ENCODE results near the gene FBXO10.
"Not testable (repeated sequence)": the region's sequence is repeated elsewhere in the genome, so short reads cannot be mapped to it uniquely, and the experiment has no call there.

The FBXO10 gene

DNA sequence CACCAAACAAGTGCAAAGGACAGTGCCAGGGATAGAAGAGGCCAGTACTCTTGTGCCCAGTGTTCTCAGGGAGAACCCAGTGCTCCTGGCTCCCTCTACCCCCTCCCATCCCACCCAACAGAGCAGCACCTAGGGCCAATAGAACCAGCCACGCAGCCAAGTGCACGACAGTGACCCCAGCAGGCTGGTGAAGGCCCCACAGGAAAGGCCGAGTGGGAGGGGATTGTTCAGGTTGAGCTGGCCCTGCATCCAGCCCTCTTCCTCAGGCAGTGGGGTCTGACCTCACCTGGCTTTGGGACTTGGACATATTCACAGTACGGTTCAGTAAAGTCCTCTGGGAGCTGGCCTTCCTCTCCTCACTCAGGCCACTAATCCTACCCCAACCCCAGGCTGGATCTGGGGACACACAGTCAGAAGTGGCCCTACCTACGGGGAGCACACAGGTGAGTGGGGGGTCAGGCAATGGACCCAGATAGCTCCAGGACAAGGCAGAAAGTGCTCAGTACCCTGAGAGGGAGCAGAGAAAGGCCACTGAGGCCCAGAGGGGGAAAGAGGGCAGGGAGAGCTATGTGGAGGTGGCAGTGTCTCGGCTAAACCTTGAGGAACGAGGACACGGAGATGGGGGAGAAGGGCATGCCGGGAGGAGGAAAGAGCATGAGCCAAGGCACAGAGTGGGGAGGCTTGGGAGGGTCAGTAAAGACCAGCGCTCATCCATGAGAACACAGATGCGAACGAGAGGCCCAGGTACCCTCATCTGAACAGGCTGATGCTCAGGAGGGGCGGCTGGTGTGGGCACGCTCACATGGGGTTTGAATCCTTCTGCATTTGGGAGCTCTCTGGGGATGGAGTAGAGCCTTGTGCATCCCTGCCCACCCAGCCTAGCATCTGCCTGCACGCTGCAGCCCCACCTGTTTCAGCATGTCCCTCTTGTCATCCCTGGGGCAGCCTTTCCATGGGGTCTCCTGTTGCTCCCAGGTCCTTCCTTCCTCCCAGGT is 64.9 kb downstream of the FBXO10 start:
- no peak for DNase-seq (ENCODE audit: low read depth)

DNA sequence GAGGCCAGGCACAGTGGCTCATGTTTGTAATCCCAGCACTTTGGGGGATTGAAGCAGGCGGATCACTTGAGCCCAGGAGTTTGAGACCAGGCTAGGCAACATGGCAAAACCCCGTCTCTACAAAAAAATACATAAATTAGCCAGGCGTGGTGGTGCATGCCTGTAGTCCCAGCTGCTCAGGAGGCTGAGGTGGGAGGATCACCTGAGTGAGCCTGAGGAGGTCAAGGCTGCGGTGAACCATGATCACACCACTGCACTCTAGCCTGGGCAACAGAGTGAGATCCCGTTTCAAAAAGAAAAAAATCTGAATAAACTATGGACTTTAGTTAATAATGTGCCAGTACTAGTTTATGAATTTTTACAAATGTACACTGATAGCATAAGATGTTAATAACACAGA is 66.1 kb downstream of the FBXO10 start:
- DNase-seq (ENCODE audit: low read depth), result not testable (repeated sequence)

DNA sequence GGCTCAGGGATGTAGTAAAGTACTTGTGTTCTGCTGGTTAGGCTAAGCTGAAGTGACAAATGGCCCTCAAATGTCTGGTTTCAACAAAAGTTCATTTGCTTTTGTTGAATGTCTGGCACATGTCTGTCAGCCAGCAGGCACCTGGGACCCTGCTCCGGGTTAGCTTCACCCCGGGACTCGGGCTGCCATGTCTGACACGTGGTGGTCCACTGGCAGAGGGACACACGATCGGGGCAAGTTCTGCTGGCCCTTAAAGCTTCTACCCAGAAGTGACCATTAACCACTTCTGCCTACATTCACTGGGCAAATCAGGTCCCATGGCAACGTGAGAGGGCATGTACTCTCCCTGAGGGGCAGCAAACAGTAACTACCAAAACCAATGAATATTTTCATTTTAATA is 66.6 kb downstream of the FBXO10 start:
- no peak for DNase-seq (ENCODE audit: low read depth)

DNA sequence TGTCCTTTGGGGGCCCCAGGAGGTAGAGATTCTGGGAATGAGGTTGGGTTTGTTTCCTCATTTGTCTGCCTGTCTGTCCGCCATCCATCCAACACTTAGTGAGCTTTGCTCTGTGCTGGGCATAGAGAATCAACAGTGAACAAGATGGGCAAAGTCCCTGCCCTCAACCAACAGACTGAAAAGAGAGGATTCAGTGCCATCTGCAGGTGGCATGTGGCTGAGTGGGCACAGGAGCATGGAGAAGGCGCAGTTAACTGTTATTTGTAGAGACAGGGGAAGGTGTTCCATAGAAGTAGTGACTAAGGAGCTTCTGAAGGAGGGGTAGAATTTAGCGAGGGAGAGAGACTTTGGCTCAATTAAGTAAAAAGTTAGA is 67.4 kb downstream of the FBXO10 start:
- DNase-seq (ENCODE audit: low read depth), result no peak

DNA sequence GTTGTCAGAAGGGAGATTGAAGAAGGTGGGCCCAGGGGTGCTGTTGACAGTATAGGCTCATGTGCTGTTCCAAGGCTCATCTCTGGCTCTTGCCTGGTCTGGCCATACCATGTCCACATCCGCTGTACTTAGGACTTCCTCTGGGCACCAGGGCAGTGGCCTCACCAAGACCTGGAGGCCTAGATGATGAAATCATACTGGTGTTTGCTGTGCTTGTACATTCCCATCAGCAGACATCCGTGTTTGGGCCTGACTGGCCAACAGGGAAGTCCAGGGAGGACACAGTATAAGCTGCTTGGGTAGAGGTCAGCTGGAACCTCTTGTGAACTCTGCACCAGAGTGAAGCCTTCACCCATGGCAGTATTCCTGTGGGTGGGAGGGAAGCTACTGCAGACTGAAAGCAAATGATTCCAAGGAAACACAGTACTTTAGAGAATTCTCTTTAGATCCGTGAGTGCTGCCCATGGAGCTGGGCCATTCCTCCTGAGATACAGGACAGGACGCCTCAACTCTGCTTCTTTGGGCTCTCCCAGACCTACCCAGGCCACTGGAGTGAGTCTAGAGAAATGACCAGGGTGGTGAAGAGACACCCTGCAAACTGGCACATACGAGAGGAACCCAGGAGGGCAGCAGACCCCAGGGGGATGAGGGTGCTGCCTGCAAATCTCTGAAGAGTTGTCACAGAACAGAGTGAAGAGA is 67.9 kb downstream of the FBXO10 start:
- DNase-seq (ENCODE audit: low read depth), result no peak

DNA sequence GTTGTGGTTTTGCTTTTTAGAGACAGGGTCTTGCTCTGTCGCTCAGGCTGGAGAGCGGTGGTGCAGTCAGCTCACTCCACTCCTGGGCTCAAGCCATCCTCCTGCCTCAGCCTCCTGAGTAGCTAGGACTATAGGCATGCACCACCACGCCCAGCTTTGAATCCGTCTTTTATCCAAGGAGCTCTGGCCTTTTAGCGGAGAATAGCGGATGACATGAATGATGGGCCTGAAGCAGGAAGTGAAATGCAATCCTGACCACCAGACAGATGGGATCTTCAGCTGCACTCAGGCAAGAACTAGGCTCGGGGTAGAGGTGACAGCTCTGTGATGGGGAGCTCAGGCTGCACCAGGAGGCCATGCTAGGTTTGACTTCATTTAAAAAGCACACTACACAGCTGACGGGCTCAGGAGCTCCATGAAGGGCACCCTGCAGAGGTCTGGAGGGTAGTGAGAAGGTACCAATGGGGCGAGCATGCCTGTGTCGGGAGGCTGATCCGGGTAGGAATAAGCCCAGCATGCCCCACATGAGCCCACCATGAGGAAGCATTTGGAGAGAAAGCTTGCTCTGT is 68.5 kb downstream of the FBXO10 start:
- DNase-seq (ENCODE audit: low read depth), result no peak

DNA sequence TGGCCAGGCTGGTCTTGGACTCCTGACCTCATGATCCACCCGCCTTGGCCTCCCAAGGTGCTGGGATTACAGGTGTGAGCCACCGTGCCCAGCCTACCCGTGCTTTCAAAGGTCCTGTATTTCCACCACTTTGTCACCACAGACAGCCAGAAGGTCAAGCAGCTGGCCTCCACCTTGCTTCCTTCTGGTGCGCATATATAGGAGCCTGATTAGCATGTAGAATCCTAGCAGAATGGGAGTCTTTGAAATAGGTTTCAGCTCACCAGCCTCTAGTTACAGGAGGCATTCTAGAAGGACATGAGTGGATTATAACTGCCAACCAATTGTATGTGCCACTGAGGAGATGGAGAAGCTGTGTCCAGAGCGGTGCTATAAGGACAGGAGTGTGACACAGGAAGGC is 71.6 kb downstream of the FBXO10 start:
- no peak for DNase-seq (ENCODE audit: low read depth)

DNA sequence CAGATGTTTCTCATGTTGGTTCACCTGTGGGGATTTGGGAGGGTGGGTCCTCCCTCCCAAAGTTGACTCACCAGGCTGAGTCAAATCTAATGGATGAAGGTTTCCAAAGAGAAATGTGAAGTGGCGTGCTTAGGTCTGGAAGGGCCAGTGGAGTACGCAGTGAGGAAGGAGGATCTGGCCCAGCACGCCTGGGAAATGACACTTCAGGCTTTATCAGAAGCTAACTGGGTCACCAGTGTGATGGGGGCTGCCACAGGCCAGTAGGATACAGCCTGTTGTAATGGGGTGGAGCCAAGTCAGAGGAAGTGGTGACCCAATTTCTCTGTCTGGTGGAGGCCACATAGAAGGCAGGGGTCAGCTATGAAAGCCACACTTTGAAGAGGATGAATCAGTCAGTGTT is 72.4 kb downstream of the FBXO10 start:
- DNase-seq (ENCODE audit: low read depth), result no peak

DNA sequence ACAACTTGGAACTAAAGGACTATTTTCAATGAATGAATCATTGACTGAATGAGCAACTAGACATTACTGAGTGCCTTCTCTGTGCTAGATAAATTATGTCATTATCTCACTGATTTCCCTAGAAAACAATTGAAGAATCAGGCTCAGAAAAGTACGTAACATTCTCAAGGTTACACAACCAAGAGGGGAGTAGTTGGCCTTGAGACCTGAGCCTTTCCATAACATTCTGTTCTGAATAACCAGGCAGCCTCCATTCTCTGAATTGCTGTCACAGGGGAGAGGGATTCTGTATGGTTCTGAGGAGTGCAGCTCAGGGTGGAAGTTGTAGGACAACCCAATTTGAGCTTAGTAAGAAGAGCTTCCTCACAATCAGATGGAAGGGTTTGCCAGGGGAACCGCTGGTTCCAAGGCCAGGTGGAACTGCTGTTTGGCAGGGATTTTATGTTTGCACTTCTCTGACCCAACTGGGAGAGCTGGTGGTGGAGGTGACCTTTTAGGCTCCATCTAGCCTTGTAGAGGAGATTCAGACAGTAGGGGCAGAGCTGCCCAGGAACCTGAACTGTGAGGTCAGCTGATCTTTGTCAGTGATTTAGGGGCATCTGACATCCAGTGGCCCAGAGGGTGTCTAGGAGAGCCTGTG is 74.1 kb downstream of the FBXO10 start:
- DNase-seq (ENCODE audit: low read depth), result no peak

DNA sequence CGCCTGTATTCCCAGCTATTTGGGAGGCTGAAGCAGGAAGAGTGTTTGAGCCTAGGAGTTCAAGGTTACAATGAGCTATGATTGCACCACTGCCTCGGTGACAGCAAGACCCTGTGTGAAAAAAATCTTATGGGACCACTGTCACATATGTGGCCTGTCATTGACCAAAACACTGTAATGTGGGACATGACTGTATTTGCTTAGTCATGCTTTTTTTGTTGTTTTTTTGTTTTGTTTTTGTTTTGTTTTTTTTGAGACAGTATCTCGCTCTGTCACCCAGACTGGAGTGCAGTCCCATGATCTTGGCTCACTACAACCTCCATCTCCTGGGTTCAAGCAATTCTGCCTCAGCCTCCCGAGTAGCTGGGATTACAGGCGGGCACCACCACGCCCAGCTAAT is 76.9 kb downstream of the FBXO10 start:
- DNase-seq (ENCODE audit: low read depth), result no peak

DNA sequence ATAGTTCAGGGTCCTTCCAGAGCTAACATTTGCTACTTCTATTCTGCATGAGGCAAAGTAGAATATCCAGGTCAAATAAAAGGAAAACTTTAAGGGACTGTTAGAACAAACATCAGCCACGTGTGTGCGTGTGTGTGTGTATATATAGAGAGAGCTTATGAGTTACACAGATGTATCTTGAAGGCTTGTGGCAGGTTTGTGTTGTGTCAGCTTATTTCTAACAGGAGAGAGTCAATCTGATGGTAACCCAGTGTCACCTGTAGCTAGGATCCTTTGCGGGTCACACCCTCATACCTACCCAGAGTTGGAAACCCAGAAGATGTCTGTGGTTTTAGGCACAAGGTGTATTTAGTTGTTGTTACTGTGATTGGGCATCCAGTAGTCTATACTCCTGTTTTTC is 77.7 kb downstream of the FBXO10 start:
- no peak for DNase-seq (ENCODE audit: low read depth)

DNA sequence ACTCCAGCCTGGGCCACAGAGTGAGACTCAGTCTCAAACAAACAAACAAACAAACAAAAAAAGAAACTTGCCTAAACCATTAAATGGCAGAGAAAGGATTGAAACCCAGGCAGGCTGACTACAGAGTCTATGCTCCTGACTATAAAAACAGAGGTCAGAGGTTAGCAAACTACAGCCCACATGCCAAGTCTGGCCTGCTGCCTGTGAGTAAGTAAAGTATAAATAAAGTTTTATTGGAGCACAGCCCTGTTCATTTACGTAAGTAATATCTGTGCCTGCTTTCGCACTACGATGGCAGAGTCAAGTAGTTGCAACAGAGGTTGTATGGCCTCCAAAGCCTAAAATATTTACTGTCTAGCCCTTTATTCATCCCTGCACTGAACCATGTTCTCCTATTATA is 78.9 kb downstream of the FBXO10 start:
- DNase-seq (ENCODE audit: low read depth), result no peak

DNA sequence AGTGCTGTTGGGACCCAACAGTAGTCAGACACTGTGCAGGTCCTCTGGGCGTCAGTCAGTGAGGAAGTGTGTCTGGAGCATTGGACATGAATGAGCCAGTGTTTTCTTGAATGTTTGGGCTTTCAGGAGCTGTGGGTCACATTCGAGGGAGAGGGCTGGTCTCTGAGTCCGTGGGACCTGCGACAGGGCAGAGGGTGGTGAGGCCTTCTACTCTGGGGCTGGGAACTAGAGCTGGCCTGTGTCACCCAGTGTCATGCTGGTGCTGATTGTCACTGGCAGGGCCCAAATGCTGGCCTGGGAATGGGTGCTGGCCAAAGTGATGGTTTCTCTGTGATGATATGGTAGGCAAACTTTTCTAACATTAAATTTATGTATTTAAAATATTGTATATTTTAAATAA is 80.2 kb downstream of the FBXO10 start:
- DNase-seq (ENCODE audit: low read depth), result no peak

DNA sequence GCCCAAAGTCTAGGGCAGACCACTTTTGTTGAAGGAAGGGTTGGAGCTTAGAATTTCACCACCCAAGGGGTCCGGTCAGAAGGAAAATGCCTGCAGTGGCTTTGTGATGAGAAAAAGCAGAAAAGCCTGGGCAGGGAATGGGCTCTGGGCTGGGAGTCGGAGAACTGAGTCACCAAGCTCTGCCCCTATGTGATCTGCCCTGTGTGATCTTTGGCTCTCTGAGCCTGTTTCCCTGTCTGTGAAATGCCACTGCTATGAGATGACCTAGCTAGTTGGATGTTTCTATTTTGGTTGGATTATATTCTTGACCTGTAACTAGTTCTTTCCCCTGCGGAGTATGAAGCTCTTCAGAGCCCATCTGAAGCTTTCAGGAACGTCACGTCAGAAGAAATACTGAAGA is 80.6 kb downstream of the FBXO10 start:
- no peak for DNase-seq (ENCODE audit: low read depth)

DNA sequence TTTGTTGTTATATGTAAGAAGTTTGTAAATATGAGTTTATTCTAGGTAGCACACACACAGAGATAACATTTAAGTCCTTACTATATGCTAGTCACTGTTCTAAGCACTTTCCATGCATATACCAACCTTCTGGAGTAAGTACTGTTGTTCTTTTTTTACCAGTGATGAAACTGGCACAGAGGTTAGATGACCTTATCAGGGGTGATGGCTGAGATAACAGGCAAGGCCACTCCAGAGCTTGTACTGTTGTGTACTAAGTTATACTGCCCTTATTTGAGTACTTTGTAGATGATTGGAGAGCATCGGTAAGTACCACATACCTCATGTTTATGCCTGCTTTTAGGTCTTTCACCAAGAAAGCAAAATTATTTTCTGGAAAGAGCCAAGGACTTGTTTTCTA is 84.2 kb downstream of the FBXO10 start:
- DNase-seq (ENCODE audit: low read depth), result no peak

DNA sequence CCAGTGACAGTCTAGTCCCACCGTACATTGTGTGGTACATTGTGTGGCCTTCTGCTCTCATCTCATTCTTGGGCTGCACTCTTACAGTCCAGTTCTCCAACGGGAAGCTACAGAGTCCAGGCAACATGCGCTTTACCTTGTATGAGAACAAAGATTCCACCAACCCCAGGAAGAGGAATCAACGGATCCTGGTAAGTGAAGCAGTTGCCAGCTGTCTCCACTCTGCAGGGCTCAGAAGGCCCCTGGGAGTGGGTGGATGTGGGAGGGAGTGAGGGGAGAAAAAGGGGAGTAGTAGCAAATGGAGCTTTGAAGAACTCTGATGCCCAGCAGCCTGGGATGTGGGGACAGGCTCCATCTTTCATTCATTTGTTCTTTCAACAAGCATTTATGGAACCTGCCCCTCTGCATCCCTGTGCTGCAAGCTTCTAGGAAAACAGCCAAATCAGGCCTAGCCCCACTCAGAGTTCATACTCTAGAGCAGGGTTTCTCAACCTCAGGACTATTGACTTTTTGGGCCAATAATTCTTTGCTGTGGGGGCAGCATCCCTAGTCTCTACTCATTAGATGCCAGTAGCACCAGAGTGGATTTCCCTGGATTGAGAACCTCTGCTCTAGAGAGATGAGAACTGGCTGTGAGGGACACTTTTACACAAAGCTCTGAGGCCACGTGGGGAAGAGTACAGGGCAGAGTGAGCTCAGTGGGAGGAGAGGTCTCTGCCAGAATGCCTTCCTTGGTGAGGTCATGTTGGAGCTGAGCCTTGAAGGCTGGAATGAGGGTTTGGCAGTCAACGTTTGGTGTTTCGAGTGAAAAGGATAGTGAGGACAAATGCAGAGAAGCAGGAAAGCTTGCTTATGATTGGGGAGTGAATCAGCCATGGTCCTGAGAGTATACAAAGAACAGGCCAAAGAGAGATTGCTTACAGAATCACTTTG is 89.3 kb downstream of the FBXO10 start:
- no peak for DNase-seq (ENCODE audit: low read depth)

DNA sequence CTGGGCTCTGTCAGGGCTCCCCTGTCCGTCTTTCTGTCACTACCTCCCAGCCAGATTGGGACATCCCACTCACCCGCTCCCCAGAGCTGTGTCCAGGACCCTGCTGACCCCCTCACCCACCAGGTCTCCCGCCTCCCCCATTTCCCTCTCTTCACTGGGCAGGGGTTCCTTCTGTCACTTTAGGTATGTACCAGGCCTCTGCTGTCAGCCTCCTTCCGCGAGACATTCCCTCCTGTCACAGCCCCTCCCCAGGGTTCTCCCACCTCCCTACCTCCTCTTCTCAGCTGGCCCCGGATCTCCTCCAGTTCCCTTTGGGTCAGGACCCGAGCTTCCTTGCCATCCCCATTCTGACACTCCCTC is 89.9 kb downstream of the FBXO10 start:
- DNase-seq (ENCODE audit: low read depth), result no peak

DNA sequence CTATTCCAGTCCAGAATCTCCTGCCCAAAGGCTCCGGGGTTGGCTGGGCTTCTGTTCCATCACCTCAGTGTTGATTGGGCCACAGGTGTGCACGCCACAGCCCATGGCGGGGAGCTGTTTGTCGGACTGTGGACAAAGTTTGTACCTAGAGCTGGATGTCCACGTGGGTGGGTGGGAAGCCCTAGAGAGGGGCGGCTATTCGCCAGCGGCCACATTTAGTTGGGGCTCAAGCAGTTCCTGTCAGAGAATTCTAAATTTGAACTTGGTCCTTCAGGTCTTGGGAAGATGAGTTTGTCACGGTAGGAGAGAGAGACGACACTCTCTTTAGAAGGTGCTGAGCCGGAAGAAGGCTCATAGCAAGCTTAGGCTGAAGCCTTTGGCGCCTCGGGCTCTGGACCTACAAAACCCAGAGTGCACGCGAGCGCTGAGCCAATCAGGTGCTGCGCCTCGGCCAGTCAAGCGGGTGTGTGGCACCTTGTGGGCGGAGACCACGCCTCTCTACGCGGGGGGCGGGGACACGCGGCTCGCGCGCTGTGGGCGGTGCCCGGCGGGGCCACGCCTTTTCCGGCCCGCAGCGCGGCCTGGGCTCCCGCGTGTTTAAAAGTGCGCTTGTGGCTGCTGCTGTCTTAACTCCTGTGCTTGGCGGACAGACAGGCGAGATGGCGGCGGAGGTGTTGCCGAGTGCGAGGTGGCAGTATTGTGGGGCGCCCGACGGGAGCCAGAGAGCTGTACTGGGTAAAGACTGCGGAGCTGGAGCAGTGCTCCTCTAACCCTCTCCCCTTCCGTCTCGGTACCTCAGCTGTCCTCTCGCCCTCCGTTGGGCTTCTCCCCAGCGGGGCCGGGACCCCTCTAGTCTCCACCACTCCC is 90.6 kb downstream of the FBXO10 start, which contains the start of gene POLR1E:
POLR1E (plus strand) TSS at position 560 of the 867 bp plus-strand sequence; CDS start at position 660, 100 bp downstream.
- peak; percentile 94 for DNase-seq (ENCODE audit: low read depth)

DNA sequence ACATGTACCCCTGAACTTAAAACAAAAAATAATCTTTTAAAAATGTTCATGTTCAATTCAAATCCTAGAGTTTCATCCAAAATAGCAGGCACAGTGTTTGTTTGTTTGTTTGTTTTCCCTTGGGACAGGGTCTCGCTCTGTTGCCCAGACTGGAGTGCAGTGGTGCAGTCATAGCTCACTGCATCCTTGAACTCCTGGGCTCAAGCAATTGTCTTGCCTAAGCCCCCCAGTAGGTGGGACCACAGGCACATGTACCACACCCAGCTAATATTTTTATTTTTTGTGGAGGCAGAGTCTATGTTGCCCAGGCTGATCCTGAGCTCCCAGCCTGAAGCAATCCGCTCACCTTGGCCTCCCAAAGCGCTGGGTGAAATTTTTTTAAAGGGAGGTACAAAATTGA is 95.4 kb downstream of the FBXO10 start:
- DNase-seq (ENCODE audit: low read depth), result no peak

DNA sequence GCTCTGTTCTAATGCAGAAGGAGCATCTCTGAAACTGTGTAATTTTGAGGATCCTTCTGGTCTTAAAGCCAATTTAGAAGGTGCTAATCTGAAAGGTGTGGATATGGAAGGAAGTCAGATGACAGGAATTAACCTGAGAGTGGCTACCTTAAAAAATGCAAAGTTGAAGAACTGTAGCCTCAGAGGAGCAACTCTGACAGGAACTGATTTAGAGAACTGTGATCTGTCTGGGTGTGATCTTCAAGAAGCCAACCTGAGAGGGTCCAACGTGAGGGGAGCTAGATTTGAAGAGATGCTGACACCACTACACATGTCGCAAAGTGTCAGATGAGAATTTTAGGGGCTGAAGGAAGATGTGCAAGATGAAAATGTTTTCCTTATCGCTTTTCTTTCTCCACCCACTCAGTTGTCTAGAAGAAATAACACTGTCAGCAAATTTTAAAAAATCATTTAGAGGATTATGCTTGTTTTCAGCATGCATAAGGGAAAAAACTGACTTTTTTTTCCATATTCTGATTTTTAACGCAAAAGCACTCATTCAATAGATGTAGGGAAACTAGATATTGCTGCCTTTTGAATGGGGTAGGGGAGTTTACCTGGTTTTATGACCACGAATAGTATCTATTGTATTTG is 98.1 kb downstream of the FBXO10 start:
- not testable (repeated sequence) for DNase-seq (ENCODE audit: low read depth)

Measured in stimulated activated CD4-positive, alpha-beta T cell treated with anti-CD3 and anti-CD28 coated beads, Interleukin-2, amount 100 ng/mL, for 4 hours (primary cell).